ENCODE measurements around the gene TEKT2.

The TEKT2 gene

GRCh38 chr1:36101546-36101945 is 17.7 kb downstream of the TEKT2 start:
- no peak for DNase-seq (ENCODE audit: low read depth in 3 of 3, low spot score in 1 of 3)

GRCh38 chr1:36106269-36106668 is 22.4 kb downstream of the TEKT2 start:
- no peak for DNase-seq (ENCODE audit: low read depth in 3 of 3, low spot score in 1 of 3)

GRCh38 chr1:36107394-36107793 is 23.5 kb downstream of the TEKT2 start:
- DNase-seq (ENCODE audit: low read depth in 3 of 3, low spot score in 1 of 3) = no peak

- DNase-seq (ENCODE audit: low read depth in 3 of 3, low spot score in 1 of 3) = no peak
These were observed 24.4 kb downstream of the TEKT2 start for GRCh38 chr1:36108314-36108713.

GRCh38 chr1:36109041-36109679 is 25.3 kb downstream of the TEKT2 start:
- no peak for DNase-seq (ENCODE audit: low read depth in 3 of 3, low spot score in 1 of 3)

GRCh38 chr1:36111151-36111550 is 27.3 kb downstream of the TEKT2 start:
- DNase-seq (ENCODE audit: low read depth in 3 of 3, low spot score in 1 of 3) = no peak

GRCh38 chr1:36112823-36113222 is 28.9 kb downstream of the TEKT2 start:
- no peak for DNase-seq (ENCODE audit: low read depth in 3 of 3, low spot score in 1 of 3)

- no peak for DNase-seq (ENCODE audit: low read depth in 3 of 3, low spot score in 1 of 3)
These were observed 30.5 kb downstream of the TEKT2 start for GRCh38 chr1:36114371-36114770.

GRCh38 chr1:36115200-36115669 is 31.3 kb downstream of the TEKT2 start:
- DNase-seq (ENCODE audit: low read depth in 3 of 3, low spot score in 1 of 3) = no peak

- no peak for DNase-seq (ENCODE audit: low read depth in 3 of 3, low spot score in 1 of 3)
These were observed 32.0 kb downstream of the TEKT2 start for GRCh38 chr1:36115931-36116330.

GRCh38 chr1:36116901-36117300 is 33.0 kb downstream of the TEKT2 start:
- no peak for DNase-seq (ENCODE audit: low read depth in 3 of 3, low spot score in 1 of 3)

- DNase-seq (ENCODE audit: low read depth in 3 of 3, low spot score in 1 of 3) = no peak
These were observed 34.7 kb downstream of the TEKT2 start for GRCh38 chr1:36118447-36119204.

GRCh38 chr1:36119456-36119855 is 35.6 kb downstream of the TEKT2 start:
- no peak for DNase-seq (ENCODE audit: low read depth in 3 of 3, low spot score in 1 of 3)

- no peak for DNase-seq (ENCODE audit: low read depth in 3 of 3, low spot score in 1 of 3)
These were observed 38.5 kb downstream of the TEKT2 start for GRCh38 chr1:36122062-36123030.

- DNase-seq (ENCODE audit: low read depth in 3 of 3, low spot score in 1 of 3) = no peak
These were observed 39.5 kb downstream of the TEKT2 start for GRCh38 chr1:36123356-36123755.

GRCh38 chr1:36124404-36125128 is 40.7 kb downstream of the TEKT2 start:
- DNase-seq (ENCODE audit: low read depth in 3 of 3, low spot score in 1 of 3) = no peak

- no peak for DNase-seq (ENCODE audit: low read depth in 3 of 3, low spot score in 1 of 3)
These were observed 41.5 kb downstream of the TEKT2 start, which contains the start of gene COL8A2 for GRCh38 chr1:36125129-36125991. Gene COL8A2 (minus strand): TSS chr1:36125222. CDS start chr1:36100242, 24,980 bp downstream.

- DNase-seq (ENCODE audit: low read depth in 3 of 3, low spot score in 1 of 3) = no peak
These were observed 42.3 kb downstream of the TEKT2 start for GRCh38 chr1:36126005-36126716.

Measured in stimulated activated CD4-positive, alpha-beta T cell treated with anti-CD3 and anti-CD28 coated beads, TNF-alpha, amount 100 ng/mL, for 1 hour (primary cell).